Measurements from ENCODE around the gene TTC21A.
A peak's percentile ranks its signal among the peaks of the same experiment; 100 is the strongest.

The TTC21A gene

GRCh38 chr3:39125841-39126500, 18.5 kb downstream of the TTC21A start:
- FAIRE-seq (no peak), DNase-seq (ENCODE audit: insufficient read length, low spot score) (no peak)
- TF ChIP-seq CTCF (IDR thresholded peaks at IDR 0.05; ENCODE audit: insufficient read depth, missing control alignments) = no peak

GRCh38 chr3:39126532-39127071, 19.1 kb downstream of the TTC21A start:
- FAIRE-seq (no peak), DNase-seq (ENCODE audit: insufficient read length, low spot score) (no peak)
- TF ChIP-seq CTCF (IDR thresholded peaks at IDR 0.05; ENCODE audit: insufficient read depth, missing control alignments) = peak; percentile 66

GRCh38 chr3:39127269-39127907, 19.9 kb downstream of the TTC21A start:
- no peak for DNase-seq (ENCODE audit: insufficient read length, low spot score)
- FAIRE-seq = no peak
- no peak for TF ChIP-seq CTCF (IDR thresholded peaks at IDR 0.05; ENCODE audit: insufficient read depth, missing control alignments)

GRCh38 chr3:39127908-39128304, 20.4 kb downstream of the TTC21A start:
- TF ChIP-seq CTCF (IDR thresholded peaks at IDR 0.05; ENCODE audit: insufficient read depth, missing control alignments) = no peak
- DNase-seq (ENCODE audit: insufficient read length, low spot score) (no peak), FAIRE-seq (no peak)

GRCh38 chr3:39128951-39129350, 21.5 kb downstream of the TTC21A start:
- TF ChIP-seq CTCF (IDR thresholded peaks at IDR 0.05; ENCODE audit: insufficient read depth, missing control alignments) = no peak
- FAIRE-seq = no peak

GRCh38 chr3:39130026-39130425, 22.5 kb downstream of the TTC21A start:
- TF ChIP-seq CTCF (IDR thresholded peaks at IDR 0.05; ENCODE audit: insufficient read depth, missing control alignments) = no peak
- FAIRE-seq (no peak), DNase-seq (ENCODE audit: insufficient read length, low spot score) (no peak)

More at GRCh38 chr3:39128951-39129350, 21.5 kb downstream of the TTC21A start:
- no peak for DNase-seq (ENCODE audit: insufficient read length, low spot score)

Measured in D721Med (cell line).